Mesendoderm (in vitro differentiated cells): ENCODE measurements around the gene CECR2.
A peak's percentile ranks its signal among the peaks of the same experiment; 100 is the strongest.

Experiments used
- DNase-seq: peaks from one replicate; pipeline ENCODE4 v3.0.0; 2013
- H2AK5ac ChIP-seq: 2 replicates; pipeline ENCODE4 v1.6.1; 2013; ENCODE audit warnings: low read length, inconsistent platforms
- H2BK120ac ChIP-seq: 2 replicates; pipeline ENCODE4 v1.6.1; 2013; ENCODE audit warnings: low read depth, mild to moderate bottlenecking, low read length, moderate library complexity, mixed read lengths
- H2BK15ac ChIP-seq: replicated peaks from 2 replicates; pipeline ENCODE4 v1.6.1; 2013; ENCODE audit warnings: low read depth, mild to moderate bottlenecking, moderate library complexity
- H2BK5ac ChIP-seq: 2 replicates; pipeline ENCODE4 v1.6.1; 2013; ENCODE audit warnings: low read length, inconsistent platforms
- H3K18ac ChIP-seq: 2 replicates; pipeline ENCODE4 v1.6.1; 2013; ENCODE audit warnings: mild to moderate bottlenecking, low read length, mixed read lengths
- H3K23ac ChIP-seq: one replicate; pipeline ENCODE4 v1.6.1; 2013; ENCODE audit warnings: low read length
- H3K27ac ChIP-seq: 2 replicates; pipeline ENCODE4 v1.5.1; 2013; ENCODE audit warnings: low read depth, mild to moderate bottlenecking, inconsistent platforms, low read length, moderate library complexity
- H3K27me3 ChIP-seq: 2 replicates; pipeline ENCODE4 v1.6.1; 2013; ENCODE audit warnings: low read length, control low read depth, mild to moderate bottlenecking, inconsistent platforms; ENCODE audit not compliant: insufficient read depth, poor library complexity
- H3K36me3 ChIP-seq: 2 replicates; pipeline ENCODE4 v1.6.1; 2013; ENCODE audit warnings: low read length, inconsistent platforms; ENCODE audit not compliant: control insufficient read depth, insufficient read depth
- H3K4ac ChIP-seq: one replicate; pipeline ENCODE4 v1.6.1; 2013; ENCODE audit warnings: low read depth, mild to moderate bottlenecking, low read length, moderate library complexity
- H3K4me1 ChIP-seq: 2 replicates; pipeline ENCODE4 v1.6.1; 2013; ENCODE audit warnings: low read depth, low read length, inconsistent platforms; ENCODE audit not compliant: control insufficient read depth
- H3K4me2 ChIP-seq: 2 replicates; pipeline ENCODE4 v1.6.1; 2013; ENCODE audit warnings: low read length
- H3K4me3 ChIP-seq: 2 replicates; pipeline ENCODE4 v1.5.1; 2013; ENCODE audit warnings: mild to moderate bottlenecking, low read length
- H3K56ac ChIP-seq: one replicate; pipeline ENCODE4 v1.6.1; 2013; ENCODE audit warnings: low read length
- H3K79me1 ChIP-seq: 2 replicates; pipeline ENCODE4 v1.6.1; 2013; ENCODE audit warnings: low read length, inconsistent platforms
- H3K79me2 ChIP-seq: 2 replicates; pipeline ENCODE4 v1.6.1; 2013; ENCODE audit warnings: mild to moderate bottlenecking, low read length; ENCODE audit not compliant: control insufficient read depth, insufficient read depth
- H3K9ac ChIP-seq: 2 replicates; pipeline ENCODE4 v1.6.1; 2013; ENCODE audit warnings: low read length, inconsistent platforms
- H4K5ac ChIP-seq: one replicate; pipeline ENCODE4 v1.6.1; 2013; ENCODE audit warnings: low read length
- H4K8ac ChIP-seq: one replicate; pipeline ENCODE4 v1.6.1; 2013; ENCODE audit warnings: low read depth, mild to moderate bottlenecking, control low read depth, low read length, moderate library complexity
- WGBS: extraction: QIAGEN DNeasy Blood & Tissue Kit; methylation state at CpG from one replicate; pipeline ENCODE4 v1.1.7; 2013; ENCODE audit warnings: low lambda C conversion rate, missing lambda C conversion rate; ENCODE audit not compliant: insufficient coverage; ENCODE audit errors: extremely low coverage; 5-methylcytosine and 5-hydroxymethylcytosine counted together

CECR2 gene

GRCh38 chr22:17368144-17368543, 1.1 kb upstream of the CECR2 start:
- H3K36me3 ChIP-seq = no peaks in the 10 kb centered on the region
- H2BK15ac ChIP-seq = no peak overlapping the region
- peak overlapping the region; percentile 30 for H3K4me3 ChIP-seq
- H3K27ac ChIP-seq = peak overlapping the region; percentile 94
- H2BK5ac ChIP-seq = no peak overlapping the region
- no CpG with 5 or more reads among the region's 7 CpGs for WGBS
- no peaks in the 10 kb centered on the region for H3K27me3 ChIP-seq
- H3K18ac ChIP-seq = peak overlapping the region; percentile 78
- no peak overlapping the region for H2AK5ac ChIP-seq
- peak overlapping the region; percentile 34 for H3K4me2 ChIP-seq
- H3K4me1 ChIP-seq = peaks cover 8% of the 10 kb centered on the region
- H3K4ac ChIP-seq = no peak overlapping the region
- DNase-seq = no peak
- H3K79me2 ChIP-seq = peaks cover 35% of the 10 kb centered on the region
- peaks cover 2% of the 10 kb centered on the region for H3K79me1 ChIP-seq
- H2BK120ac ChIP-seq = peak overlapping the region; percentile 0
- H4K5ac ChIP-seq = no peak overlapping the region
- peak overlapping the region; percentile 78 for H3K56ac ChIP-seq
- no peak overlapping the region for H3K23ac ChIP-seq
- peak overlapping the region; percentile 52 for H3K9ac ChIP-seq
- H4K8ac ChIP-seq = no peak overlapping the region

DNA sequence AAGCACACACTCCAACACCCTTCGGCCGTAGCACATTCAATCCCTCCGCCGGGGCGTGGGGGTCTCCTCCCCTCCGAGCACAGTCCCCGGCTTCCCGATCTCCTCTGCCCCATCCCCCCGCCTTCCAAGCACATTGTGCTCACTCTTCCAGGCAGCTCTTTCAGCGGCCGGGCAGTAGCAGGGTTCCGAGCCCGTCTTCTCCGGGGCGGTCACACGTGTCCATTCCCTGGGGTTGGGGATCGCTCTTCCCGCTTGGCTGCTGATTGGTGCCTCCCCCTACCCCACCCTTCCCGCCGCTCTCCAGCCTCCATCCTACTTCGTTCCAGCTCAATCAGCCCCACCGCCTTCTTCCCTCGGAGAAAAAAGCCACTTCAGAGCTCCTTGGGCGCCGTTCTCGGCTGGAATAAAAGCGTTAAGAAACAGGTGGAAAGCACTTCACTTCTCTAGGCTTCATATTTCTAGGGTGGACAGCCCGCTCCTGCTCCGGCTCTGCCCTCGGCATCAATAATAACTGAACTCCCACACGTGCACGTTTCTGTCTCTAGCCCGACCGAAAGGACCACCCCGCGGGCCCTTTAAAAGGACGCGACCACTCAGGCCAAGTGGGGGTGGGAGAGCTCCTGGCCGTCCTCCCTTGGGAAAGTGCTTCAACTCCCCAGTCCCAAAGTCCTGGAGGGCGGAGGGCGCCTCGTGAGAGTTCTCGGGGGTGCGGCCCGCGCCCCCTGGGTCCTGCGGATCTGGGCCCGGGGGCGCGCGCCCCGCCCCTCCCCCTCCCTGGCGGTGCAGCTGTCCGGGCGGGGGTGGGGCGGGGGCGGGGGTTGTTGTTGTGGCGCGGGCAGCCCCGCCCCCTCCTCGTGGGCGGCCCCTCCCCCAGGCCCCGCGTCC, 464 bp upstream of the CECR2 start:
- peak overlapping the region; percentile 66 for H2BK5ac ChIP-seq
- no peak overlapping the region for H4K8ac ChIP-seq
- no CpG with 5 or more reads among the region's 64 CpGs for WGBS
- H3K9ac ChIP-seq = peak overlapping the region; percentile 52
- peak overlapping the region; percentile 94 for H3K27ac ChIP-seq
- peaks cover 9% of the 10 kb centered on the region for H3K4me1 ChIP-seq
- peak overlapping the region; percentile 30 for H3K4me3 ChIP-seq
- H2BK15ac ChIP-seq = no peak overlapping the region
- H3K23ac ChIP-seq = no peak overlapping the region
- peaks cover 2% of the 10 kb centered on the region for H3K79me1 ChIP-seq
- peak overlapping the region; percentile 100 for H3K18ac ChIP-seq
- H4K5ac ChIP-seq = no peak overlapping the region
- DNase-seq = peak; percentile 95
- H3K56ac ChIP-seq = peak overlapping the region; percentile 78
- H2BK120ac ChIP-seq = peak overlapping the region; percentile 0
- H2AK5ac ChIP-seq = no peak overlapping the region
- H3K4me2 ChIP-seq = peak overlapping the region; percentile 34
- no peaks in the 10 kb centered on the region for H3K36me3 ChIP-seq
- peak overlapping the region; percentile 41 for H3K4ac ChIP-seq
- peaks cover 39% of the 10 kb centered on the region for H3K79me2 ChIP-seq
- no peaks in the 10 kb centered on the region for H3K27me3 ChIP-seq

DNA sequence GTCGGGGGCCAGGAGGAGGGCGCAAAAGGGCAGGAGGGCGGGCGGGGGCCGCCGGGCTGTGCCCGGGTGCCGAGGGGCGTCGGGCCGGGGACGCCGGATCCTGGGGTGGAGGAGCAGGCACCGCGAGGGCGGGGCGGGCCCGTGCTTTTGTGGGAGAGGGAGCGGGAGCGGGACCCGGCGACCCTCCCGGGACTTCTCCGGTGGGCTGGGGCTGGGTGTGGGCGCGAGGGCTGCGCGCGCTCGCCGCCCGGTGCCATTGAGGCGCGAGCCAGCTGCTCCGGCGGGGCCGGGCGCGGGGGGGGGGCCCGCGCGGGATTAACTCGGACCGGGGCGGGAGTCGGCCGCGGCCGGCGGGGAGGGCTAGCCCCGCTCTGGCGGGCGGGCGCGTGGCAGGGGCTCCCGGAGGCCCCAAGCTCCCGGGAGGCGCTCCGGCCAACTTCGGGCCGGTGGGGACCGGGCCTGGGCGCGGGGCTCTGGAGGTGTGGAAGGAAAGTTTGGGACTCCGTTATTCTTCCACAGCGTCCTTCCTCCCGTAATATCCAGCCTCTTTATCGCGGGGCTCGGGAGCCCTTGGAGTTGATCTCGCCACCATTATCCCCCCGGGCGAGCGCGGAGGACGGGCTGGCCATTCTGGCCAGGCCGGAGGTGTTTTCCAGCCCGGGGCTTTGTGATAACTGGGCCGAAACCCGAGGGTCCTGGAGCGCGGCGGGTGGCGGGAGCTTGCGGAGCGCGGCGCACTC, 936 bp downstream of the CECR2 start:
- H3K27me3 ChIP-seq = no peaks in the 10 kb centered on the region
- peak overlapping the region; percentile 99 for H3K4ac ChIP-seq
- H3K79me2 ChIP-seq = peaks cover 52% of the 10 kb centered on the region
- H2BK15ac ChIP-seq = peak overlapping the region; percentile 100
- no peak overlapping the region for H2BK5ac ChIP-seq
- H3K56ac ChIP-seq = peak overlapping the region; percentile 93
- H3K18ac ChIP-seq = peak overlapping the region; percentile 100
- H3K4me2 ChIP-seq = peak overlapping the region; percentile 7
- H3K79me1 ChIP-seq = peaks cover 9% of the 10 kb centered on the region
- peak overlapping the region; percentile 86 for H3K4me3 ChIP-seq
- H3K27ac ChIP-seq = peak overlapping the region; percentile 94
- no peak overlapping the region for H3K23ac ChIP-seq
- no peak overlapping the region for H4K5ac ChIP-seq
- peak overlapping the region; percentile 99 for H2BK120ac ChIP-seq
- peak overlapping the region; percentile 93 for H3K9ac ChIP-seq
- no peaks in the 10 kb centered on the region for H3K36me3 ChIP-seq
- no peak overlapping the region for H2AK5ac ChIP-seq
- H3K4me1 ChIP-seq = peaks cover 17% of the 10 kb centered on the region
- WGBS = no CpG with 5 or more reads among the region's 88 CpGs
- DNase-seq = no peak
- H4K8ac ChIP-seq = peak overlapping the region; percentile 96

DNA sequence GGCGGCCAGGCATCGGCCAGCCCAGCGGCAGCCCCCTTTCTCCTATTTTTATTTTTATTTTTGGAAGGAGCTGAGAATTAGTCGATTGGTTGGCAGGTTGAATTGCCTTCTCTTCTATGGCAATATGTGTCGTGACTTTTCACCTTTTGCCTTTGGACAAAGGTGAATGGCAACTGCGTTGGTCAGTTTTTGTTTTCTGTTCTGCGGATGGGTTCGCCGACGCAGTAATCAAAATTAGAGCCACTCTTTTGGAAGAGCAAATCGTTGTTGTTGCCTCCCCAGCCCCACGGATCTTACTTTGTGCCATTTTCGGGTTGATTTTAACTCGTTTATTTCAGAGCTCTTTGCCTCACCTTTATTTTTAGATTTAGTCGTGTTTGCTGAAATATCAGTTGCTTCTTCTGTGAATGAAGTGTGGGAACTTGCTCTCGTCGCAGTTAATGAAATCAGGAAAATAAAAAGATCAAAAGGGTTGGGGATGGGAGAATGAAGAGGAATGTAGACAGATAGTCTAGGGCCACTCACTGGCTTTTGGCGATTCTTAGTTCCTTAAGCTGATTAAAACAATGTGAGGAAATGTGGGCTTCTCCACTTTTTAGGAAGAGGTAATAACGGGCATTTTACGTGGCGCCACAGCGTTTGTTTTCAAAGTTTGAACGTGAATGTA, 1.6 kb downstream of the CECR2 start:
- H3K36me3 ChIP-seq = no peaks in the 10 kb centered on the region
- peaks cover 9% of the 10 kb centered on the region for H3K79me1 ChIP-seq
- H4K5ac ChIP-seq = no peak overlapping the region
- no peak for DNase-seq
- H2BK15ac ChIP-seq = peak overlapping the region; percentile 28
- peak overlapping the region; percentile 93 for H3K9ac ChIP-seq
- H3K56ac ChIP-seq = peak overlapping the region; percentile 93
- H3K79me2 ChIP-seq = peaks cover 59% of the 10 kb centered on the region
- H2BK120ac ChIP-seq = peak overlapping the region; percentile 86
- H3K23ac ChIP-seq = no peak overlapping the region
- H3K4me1 ChIP-seq = peaks cover 17% of the 10 kb centered on the region
- H3K4ac ChIP-seq = peak overlapping the region; percentile 99
- H3K4me3 ChIP-seq = peak overlapping the region; percentile 86
- H3K27ac ChIP-seq = peak overlapping the region; percentile 94
- H2BK5ac ChIP-seq = peak overlapping the region; percentile 20
- peak overlapping the region; percentile 100 for H3K18ac ChIP-seq
- no peaks in the 10 kb centered on the region for H3K27me3 ChIP-seq
- peak overlapping the region; percentile 76 for H4K8ac ChIP-seq
- H3K4me2 ChIP-seq = peak overlapping the region; percentile 75
- no peak overlapping the region for H2AK5ac ChIP-seq
- no CpG with 5 or more reads among the region's 23 CpGs for WGBS

DNA sequence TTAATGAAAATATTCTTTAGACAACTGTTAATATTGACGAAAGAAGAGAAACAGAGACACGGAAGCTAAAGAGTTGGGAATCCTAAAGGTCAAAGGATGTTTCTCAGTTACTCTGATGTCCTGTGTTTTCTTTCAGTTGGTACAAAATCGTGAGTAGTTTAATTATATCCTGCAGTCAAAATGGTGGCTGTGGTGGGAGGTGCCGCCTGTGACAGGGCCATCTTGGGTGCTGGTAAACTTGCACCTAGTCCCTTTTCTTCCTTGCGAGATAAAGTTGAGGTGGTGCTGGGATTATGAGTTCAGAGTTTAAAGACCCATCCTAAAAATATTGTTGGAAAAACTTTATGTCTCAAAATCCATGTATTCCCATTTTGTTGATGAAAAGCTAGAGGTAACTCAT, 2.2 kb downstream of the CECR2 start:
- no peak overlapping the region for H4K8ac ChIP-seq
- H3K4me2 ChIP-seq = peak overlapping the region; percentile 75
- H3K4me3 ChIP-seq = no peak overlapping the region
- H2BK120ac ChIP-seq = no peak overlapping the region
- H2BK15ac ChIP-seq = no peak overlapping the region
- peak overlapping the region; percentile 93 for H3K9ac ChIP-seq
- H3K79me2 ChIP-seq = peaks cover 65% of the 10 kb centered on the region
- H2BK5ac ChIP-seq = no peak overlapping the region
- peaks cover 20% of the 10 kb centered on the region for H3K4me1 ChIP-seq
- H4K5ac ChIP-seq = no peak overlapping the region
- H3K56ac ChIP-seq = no peak overlapping the region
- H3K27ac ChIP-seq = no peak overlapping the region
- peak overlapping the region; percentile 100 for H3K18ac ChIP-seq
- no peak overlapping the region for H3K23ac ChIP-seq
- H3K79me1 ChIP-seq = peaks cover 12% of the 10 kb centered on the region
- no peak for DNase-seq
- H3K4ac ChIP-seq = no peak overlapping the region
- WGBS = no CpG with 5 or more reads among the region's 5 CpGs
- H3K27me3 ChIP-seq = no peaks in the 10 kb centered on the region
- no peak overlapping the region for H2AK5ac ChIP-seq
- H3K36me3 ChIP-seq = no peaks in the 10 kb centered on the region
